Lower lobe of right lung (tissue), 2 donors: ENCODE results near the gene AFDN. TPM values are rescaled to one million over a fixed set of nuclear protein-coding genes. Genes with fewer than 3 reads are reported as not detected.
A peak's percentile ranks its signal among the peaks of the same experiment; 100 is the strongest.

Source experiments
- ATAC-seq, 2 donors: fragments of 200-7000 bp; cut with Tn5 transposase; one replicate each; pipeline ENCODE4 v1.9.1; 2020 to 2022; ENCODE audit warnings: mild to moderate bottlenecking in 2 of 2, moderate library complexity in 2 of 2
- DNase-seq: peaks from one replicate; pipeline ENCODE4 v3.0.0-alpha.2; 2020
- H3K27ac ChIP-seq: fragments of 200-600 bp; one replicate; pipeline ENCODE4 v1.8.0; 2022
- H3K27me3 ChIP-seq: fragments of 200-600 bp; one replicate; pipeline ENCODE4 v1.8.0; 2022; ENCODE audit warnings: low read depth
- H3K36me3 ChIP-seq: fragments of 200-600 bp; one replicate; pipeline ENCODE4 v1.8.0; 2022; ENCODE audit warnings: mild to moderate bottlenecking
- H3K4me1 ChIP-seq: fragments of 200-600 bp; one replicate; pipeline ENCODE4 v1.8.0; 2022
- H3K4me3 ChIP-seq: fragments of 200-600 bp; one replicate; pipeline ENCODE4 v1.8.0; 2022; ENCODE audit warnings: mild to moderate bottlenecking
- H3K9me3 ChIP-seq: fragments of 200-600 bp; one replicate; pipeline ENCODE4 v1.8.0; 2022
- intact Hi-C: fragments of 100-400 bp; cut with DNase I; formaldehyde crosslinking; loops from one replicate; pipeline ENCODE4 v1.11.0; 2022
- total RNA-seq: library from RNA; stranded (reverse); fragmentation: NEBNext Ultra II Directional; extraction: Animal tissue kit (Norgen Biotek cat#: 25700); gene quantifications from one replicate; pipeline ENCODE4 v1.2.1, GENCODE V29; 2021
- TF ChIP-seq, protein P1 (sequence below): fragments of 200-600 bp; IDR thresholded peaks from one replicate; pipeline ENCODE4 v1.8.0; 2022; ENCODE audit warnings: antibody characterized with exemption, mild to moderate bottlenecking
- donor health status: DM: no; HTN: yes; CAD: no; lungs with severe emphysema.

AFDN gene
- total RNA-seq, 1 donor from 2014 or later = 167 TPM

DNA sequence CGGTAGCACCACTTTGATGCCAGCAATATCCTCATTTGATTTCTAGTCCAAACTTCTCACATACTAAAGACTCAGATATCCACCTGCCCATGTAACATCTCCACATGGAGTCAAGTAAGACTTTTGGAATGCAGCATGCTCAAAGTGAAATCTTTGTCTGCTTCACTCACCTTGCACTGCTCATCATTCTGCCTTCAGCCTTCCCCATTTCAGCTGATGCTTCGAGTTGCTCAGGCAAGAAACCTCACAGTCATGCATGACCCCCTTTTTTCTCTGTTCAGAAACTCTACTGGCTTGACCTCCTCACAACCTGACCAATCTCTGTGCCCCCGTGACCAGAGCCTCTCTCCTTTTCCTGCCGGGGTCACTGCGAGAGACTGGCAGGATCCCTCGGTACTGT is 129.8 kb downstream of the AFDN start:
- H3K27me3 ChIP-seq = no peaks in the 10 kb centered on the region
- no peaks in the 10 kb centered on the region for H3K9me3 ChIP-seq
- peaks cover 25% of the 10 kb centered on the region for H3K36me3 ChIP-seq
- intact Hi-C loops = no loop called here
- TF ChIP-seq, protein P1, sequence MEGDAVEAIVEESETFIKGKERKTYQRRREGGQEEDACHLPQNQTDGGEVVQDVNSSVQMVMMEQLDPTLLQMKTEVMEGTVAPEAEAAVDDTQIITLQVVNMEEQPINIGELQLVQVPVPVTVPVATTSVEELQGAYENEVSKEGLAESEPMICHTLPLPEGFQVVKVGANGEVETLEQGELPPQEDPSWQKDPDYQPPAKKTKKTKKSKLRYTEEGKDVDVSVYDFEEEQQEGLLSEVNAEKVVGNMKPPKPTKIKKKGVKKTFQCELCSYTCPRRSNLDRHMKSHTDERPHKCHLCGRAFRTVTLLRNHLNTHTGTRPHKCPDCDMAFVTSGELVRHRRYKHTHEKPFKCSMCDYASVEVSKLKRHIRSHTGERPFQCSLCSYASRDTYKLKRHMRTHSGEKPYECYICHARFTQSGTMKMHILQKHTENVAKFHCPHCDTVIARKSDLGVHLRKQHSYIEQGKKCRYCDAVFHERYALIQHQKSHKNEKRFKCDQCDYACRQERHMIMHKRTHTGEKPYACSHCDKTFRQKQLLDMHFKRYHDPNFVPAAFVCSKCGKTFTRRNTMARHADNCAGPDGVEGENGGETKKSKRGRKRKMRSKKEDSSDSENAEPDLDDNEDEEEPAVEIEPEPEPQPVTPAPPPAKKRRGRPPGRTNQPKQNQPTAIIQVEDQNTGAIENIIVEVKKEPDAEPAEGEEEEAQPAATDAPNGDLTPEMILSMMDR = no peak
- H3K4me3 ChIP-seq = no peak overlapping the region
- peak in 1 of 2 donors; percentile 4 for ATAC-seq
- peak overlapping the region; percentile 42 for H3K27ac ChIP-seq
- no peak for DNase-seq
- peaks cover 20% of the 10 kb centered on the region for H3K4me1 ChIP-seq

DNA sequence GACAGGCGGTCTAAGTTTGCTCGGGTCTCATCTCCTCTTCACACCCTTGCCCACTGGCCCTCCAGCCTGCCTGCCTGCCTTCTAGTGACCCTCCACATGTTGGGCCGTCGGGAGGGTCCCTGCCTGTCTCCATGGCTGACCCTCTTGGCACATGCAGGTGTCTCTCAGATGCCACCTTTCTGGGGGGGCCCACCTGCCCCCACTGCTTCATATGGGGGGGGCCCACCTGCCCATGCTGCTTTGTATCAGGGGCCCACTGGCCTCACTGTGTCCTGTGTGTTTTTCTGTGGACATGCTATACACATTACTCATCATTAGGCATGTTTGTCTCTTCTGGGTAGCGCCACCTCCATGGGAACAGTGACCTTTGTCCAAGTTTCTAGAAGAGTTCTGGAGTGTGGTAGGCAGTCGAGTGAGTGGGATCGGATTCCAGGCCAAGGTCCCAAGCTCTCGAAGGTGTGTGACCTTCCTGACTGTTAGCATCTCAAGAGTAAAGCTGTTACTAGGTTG is 130.3 kb downstream of the AFDN start:
- intact Hi-C loops = no loop called here
- Histone ChIP-seq H3K4me3 (no peak overlapping the region), H3K27ac (peak overlapping the region; percentile 42), H3K4me1 (peaks cover 20% of the 10 kb centered on the region), H3K27me3 (no peaks in the 10 kb centered on the region), H3K9me3 (no peaks in the 10 kb centered on the region), H3K36me3 (peaks cover 21% of the 10 kb centered on the region)
- TF ChIP-seq, protein P1 = no peak
- peak; percentile 76 to 85 for ATAC-seq
- no peak for DNase-seq

DNA sequence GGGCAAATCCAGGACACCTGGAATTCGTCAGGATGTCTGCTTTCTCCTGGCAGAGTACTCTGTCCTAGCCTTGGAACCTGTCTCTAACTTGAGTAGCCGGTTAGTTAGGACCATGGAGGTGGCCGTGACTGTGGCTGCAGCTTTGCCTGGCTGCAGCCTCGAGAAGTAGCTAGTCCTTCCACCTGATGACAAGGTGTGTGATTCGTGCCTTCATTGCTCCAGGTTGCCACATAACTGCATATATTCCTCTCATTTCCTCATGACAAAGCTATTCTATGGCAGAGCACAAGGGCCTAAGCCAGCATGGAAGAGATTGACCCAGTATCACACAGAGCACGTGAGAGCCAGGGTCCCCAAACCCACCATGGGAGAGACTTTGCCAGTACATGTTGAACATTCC is 130.9 kb downstream of the AFDN start:
- Histone ChIP-seq H3K4me3 (no peak overlapping the region), H3K9me3 (no peaks in the 10 kb centered on the region), H3K27me3 (no peaks in the 10 kb centered on the region), H3K4me1 (peaks cover 20% of the 10 kb centered on the region), H3K27ac (no peak overlapping the region), H3K36me3 (peaks cover 22% of the 10 kb centered on the region)
- TF ChIP-seq, protein P1 = no peak
- ATAC-seq (peak; percentile 13 to 35), DNase-seq (no peak)
- intact Hi-C loops = no loop called here

DNA sequence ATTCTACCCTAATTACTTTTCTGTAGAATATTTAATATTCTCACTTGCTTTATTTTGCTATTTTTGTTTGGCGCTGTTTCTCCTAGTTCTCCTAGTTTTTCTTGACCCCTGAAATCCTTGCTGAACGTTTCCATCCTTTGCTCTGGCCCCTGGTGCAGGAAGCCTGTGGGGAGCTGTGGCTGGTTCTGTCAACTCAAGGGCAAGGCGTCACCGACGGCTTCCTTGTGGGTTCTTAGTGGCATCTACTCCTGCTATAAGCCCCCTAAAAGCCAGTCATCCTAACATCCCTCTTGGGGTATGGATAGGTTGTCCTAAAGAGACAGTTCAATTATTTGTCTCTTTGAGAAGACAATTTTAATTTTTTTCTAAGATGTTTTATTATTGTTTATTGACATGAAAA is 133.9 kb downstream of the AFDN start:
- H3K4me3 ChIP-seq = no peak overlapping the region
- H3K36me3 ChIP-seq = peaks cover 31% of the 10 kb centered on the region
- no peaks in the 10 kb centered on the region for H3K9me3 ChIP-seq
- no peaks in the 10 kb centered on the region for H3K27me3 ChIP-seq
- TF ChIP-seq, protein P1 = no peak
- DNase-seq (no peak), ATAC-seq (no peak)
- intact Hi-C loops = no loop called here
- no peak overlapping the region for H3K27ac ChIP-seq
- H3K4me1 ChIP-seq = peaks cover 32% of the 10 kb centered on the region

DNA sequence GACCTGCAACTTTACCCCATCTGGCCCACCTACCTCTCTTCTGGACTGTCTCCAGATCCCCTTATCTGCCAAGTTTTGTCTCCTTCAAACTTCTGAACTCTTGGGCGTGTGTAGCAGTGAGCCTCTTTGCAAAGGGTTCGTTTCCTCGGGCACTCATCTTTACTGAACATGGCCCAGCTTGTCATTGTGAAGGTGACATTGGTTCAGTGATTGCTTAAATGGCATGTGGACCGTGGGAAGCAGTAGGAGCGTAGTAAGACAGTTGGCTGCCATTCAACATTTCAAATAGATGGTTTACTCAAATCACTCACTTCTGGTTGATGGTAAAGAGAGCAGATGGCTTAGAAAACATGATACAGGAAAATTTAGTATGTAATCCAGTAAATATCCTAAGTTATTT is 136.0 kb downstream of the AFDN start:
- no peak for ATAC-seq
- intact Hi-C loops = no loop called here
- no peak for DNase-seq
- Histone ChIP-seq H3K4me1 (peaks cover 32% of the 10 kb centered on the region), H3K4me3 (no peak overlapping the region), H3K27me3 (no peaks in the 10 kb centered on the region), H3K9me3 (no peaks in the 10 kb centered on the region), H3K36me3 (peaks cover 46% of the 10 kb centered on the region), H3K27ac (no peak overlapping the region)
- TF ChIP-seq, protein P1 = no peak
